HEK293T (cell line): ENCODE results near the gene GRIN2A.

Source experiments
- BHLHE40 ChIP-seq: fragments of 450-650 bp; IDR thresholded peaks from 2 replicates; pipeline ENCODE4 v1.6.1; 2016; ENCODE audit warnings: mild to moderate bottlenecking, moderate library complexity, borderline replicate concordance
- FOXM1 ChIP-seq: fragments of 450-650 bp; IDR thresholded peaks from 2 replicates; pipeline ENCODE4 v1.6.1; 2017; ENCODE audit warnings: mild to moderate bottlenecking, borderline replicate concordance

DNA sequence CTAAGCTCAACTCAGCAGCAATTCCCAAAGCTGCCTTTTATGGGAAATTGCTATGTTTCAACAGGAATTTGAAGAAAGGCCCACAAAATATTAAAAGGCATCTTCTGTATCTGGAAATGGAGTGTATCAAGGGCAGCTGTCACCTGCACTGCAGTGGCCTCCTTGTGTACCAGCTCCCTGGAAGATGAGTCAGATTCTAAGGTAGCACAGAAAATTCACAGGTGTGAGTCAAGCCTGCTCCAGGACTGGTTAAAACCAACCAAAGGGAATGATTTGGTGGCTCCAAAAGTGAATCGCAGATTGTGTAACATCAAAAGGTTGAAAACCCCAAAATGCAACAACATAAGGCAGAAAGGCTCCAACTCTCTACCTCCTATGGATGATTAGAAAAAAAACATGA lies 296.4 kb downstream of the GRIN2A start:
- TF ChIP-seq FOXM1 (no peak), BHLHE40 (no peak)
